Endometrial microvascular endothelial cells (primary cell): ENCODE measurements around the gene MYB. TPM values are rescaled to one million over a fixed set of nuclear protein-coding genes. Genes with fewer than 3 reads are reported as not detected.

Source experiments
- in situ Hi-C: cut with HindIII; loops from 2 replicates; pipeline ENCODE4 v1.10.0; 2017; ENCODE audit warnings: low sequenced_read_pairs, low pct_unique_long_range_greater_than_20kb; ENCODE audit errors: inconsistent ontology term
- total RNA-seq: library from RNA; depleted of rRNA; stranded (reverse); fragments of >200 nt; gene quantifications from one replicate; pipeline ENCODE4 v1.2.3, GENCODE V29; 2015; ENCODE audit errors: inconsistent ontology term

MYB gene
- total RNA-seq, 1 donor from 2014 or later, result not detected

GRCh38 chr6:135258970-135259369, 77.9 kb downstream of the MYB start:
- in situ Hi-C loops, result no loop called here

GRCh38 chr6:135260612-135261011, 79.5 kb downstream of the MYB start:
- in situ Hi-C loops, result no loop called here

DNA sequence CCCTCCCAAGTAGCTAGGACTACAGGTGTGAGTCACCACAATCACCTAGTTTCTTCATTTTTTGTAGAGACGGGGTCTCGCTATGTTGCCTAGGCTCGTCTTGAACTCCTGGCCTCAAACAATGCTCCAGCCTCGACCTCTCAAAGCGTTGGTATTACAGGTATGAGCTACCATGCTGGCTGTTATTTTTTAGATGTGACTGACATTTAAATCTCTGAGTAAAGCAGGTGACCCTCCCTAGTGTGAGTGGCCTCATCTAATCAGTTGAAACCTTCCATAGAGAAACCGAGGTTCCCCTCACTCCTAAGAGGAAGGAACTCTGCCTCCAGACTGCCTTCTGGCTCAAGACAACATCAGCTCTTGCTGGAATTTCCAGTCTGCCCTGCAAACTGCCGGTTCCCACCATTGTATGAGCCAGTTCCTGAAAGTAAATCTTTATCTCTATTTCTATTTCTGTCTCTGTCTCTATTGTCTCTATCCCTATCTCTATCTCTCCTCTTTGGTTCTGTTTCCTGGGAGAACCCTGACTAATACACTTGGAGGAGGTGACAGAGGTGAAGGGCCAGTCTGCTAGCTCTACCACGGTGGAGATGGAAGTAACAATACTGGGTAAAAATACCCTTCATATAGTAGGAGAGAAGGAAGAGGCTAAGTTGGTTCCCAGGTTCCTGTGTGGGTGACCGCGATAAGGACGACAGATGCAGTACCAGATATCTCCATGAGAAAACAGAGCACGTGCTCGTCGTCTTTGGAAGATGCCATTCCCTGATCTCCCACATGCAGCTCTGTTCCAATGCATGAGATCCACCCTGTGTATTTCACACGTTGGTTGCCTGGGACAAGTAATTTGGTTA, 81.0 kb downstream of the MYB start:
- in situ Hi-C loops, result no loop called here

DNA sequence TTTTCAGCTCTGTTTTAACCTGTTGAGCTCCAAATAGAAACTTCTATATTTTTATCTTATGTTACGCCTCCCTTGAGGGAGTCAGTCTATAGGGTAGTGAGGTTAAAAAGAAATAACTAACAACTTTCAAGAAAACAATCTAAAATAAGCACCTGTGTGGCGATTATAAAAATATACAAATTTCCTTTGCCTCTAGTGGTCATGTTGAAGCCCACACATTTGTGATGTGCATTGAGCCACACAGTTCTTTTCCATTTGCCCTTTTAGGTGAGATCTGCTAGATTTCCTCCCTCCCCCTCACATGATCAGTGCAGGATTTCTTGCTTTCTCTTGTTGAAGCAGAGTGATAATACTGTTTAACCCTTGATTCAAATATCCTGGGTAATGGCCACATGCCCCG, 84.2 kb downstream of the MYB start:
- in situ Hi-C loops, result no loop called here

DNA sequence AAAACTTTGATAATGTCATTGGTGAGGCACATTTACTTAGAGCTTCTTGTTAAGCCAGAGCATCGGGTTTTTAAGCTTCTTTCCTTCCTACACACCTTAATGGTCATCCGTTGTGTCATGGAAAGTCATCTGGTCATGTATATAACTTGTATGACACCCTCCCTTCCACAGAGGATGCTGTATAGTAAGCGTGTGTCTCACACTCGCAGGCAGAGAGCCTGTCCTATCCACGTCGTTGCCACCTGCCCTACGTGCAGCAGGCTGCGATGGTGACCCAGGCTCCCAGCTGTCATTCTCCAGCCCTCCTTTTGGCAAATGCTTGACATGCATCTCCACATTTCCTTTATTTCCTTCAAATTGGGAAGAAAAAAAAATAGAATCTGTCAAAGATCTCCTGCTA, 85.6 kb downstream of the MYB start:
- in situ Hi-C loops, result no loop called here

DNA sequence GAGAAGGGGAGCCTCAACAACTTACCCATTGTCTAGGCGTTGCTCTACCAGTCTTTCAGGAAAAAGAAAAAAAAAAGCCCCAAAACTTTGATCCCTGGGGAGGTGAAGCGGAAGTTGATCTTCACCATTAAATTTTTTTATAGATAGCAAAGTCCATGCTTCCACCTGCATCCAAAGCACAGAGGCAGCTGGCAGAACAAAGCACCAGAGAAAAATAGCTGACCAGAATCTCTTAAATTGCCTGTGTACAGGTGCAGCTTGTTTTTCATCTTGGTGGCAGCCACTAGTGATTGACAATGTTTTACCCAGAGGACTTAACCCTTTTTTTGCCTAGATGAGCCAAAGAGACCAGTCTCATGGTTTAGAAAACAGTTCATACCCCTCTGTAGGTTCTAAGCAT, 86.0 kb downstream of the MYB start:
- in situ Hi-C loops, result no loop called here

DNA sequence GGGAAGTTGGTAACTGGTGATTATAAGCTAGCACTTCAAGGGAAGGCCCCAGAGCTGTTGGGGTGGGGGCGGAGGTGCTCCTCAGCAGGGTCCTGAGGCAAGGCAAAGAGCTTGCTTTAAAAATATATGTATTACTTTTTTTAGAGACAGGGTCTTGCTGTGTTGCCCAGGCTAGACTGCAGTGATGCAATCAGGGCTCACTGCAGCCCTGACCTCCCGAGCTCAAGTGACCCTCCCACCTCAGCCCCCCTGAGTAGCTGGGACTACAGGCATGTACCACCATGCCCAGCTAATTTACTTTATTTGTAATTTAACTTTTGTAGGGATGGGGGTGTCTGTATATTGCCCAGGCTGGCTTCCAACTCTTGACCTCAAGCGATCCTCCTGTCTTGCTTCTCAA, 87.2 kb downstream of the MYB start:
- in situ Hi-C loops, result no loop called here

- in situ Hi-C loops, result no loop called here
These were observed 87.6 kb downstream of the MYB start for GRCh38 chr6:135268740-135269139.

Other genes with a start within 250 kb of the MYB start
- gene ALDH8A1, start 231.2 kb upstream of the MYB start, total RNA-seq, result not detected
- gene HBS1L, start 126.5 kb upstream of the MYB start, total RNA-seq, result 86.8 TPM